Breast epithelium (tissue), 3 donors: ENCODE measurements around the gene SLC15A1.

Experiments
- CTCF ChIP-seq, 3 donors: fragments of 450-650 bp; IDR thresholded peaks; one replicate each; pipeline ENCODE4 v1.5.1; 2016 to 2017; ENCODE audit warnings: antibody characterized with exemption in 3 of 3, mild to moderate bottlenecking in 3 of 3, moderate library complexity in 3 of 3
- POLR2A ChIP-seq: fragments of 450-650 bp; IDR thresholded peaks from one replicate; pipeline ENCODE4 v1.6.1; 2016; ENCODE audit warnings: antibody characterized with exemption, mild to moderate bottlenecking, moderate library complexity
- POLR2AphosphoS5 ChIP-seq, 3 donors: sonication (generic); formaldehyde crosslinking; IDR thresholded peaks; one replicate each; pipeline ENCODE4 v1.6.1; 2017; ENCODE audit warnings: antibody characterized with exemption in 3 of 3

DNA sequence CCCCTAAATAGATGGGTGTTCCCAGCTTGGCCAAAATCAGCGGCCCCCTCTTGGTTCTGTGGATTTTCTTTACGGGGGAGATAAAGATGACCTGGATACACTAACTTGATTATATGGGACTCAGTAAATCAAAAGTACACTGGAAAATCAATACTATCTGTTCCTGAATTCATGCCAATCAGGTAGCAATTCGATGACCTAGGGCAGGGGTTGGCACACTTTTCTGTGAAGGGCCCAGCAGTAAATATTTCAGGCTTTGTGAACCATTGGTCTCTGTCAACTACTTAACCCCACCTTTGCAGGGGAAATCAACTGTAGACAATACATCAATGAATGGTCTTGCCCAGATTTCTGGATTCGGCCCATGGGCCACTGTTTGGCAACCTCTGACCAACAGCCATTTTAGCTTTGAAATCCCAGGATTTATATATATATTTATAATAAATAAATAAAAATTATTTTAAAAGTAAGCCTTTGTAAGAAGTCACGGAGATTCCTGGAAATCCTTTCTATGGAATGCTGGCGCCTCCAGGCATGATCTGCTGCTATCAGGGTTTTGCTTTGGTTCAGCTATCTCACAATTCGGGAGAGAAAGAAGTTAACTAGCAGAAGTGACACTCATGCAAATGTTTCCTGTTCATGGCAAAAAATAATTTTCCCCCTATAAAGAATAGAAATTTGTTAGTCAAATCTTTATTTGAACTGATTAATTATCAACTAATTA, 32.8 kb downstream of the SLC15A1 start:
- TF ChIP-seq POLR2A (no peak), CTCF (IDR thresholded peaks at IDR 0.05) (no peak), POLR2AphosphoS5 (IDR thresholded peaks at IDR 0.05) (no peak)
